ENCODE results near the gene MARCOL.

Gene MARCOL, protein sequence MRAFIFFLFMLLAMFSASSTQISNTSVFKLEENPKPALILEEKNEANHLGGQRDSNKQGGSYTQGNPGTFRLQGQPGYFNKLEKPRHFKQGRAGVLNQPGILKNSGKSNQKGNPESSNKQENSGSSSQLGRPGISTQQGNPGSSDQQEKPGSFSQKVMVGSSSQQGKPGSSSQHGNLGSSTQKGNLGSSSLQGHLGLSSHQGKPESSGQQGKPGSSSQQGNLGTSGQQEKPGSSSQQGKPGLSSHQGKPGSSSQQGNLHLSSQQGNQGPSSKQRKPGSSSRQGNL

DNA sequence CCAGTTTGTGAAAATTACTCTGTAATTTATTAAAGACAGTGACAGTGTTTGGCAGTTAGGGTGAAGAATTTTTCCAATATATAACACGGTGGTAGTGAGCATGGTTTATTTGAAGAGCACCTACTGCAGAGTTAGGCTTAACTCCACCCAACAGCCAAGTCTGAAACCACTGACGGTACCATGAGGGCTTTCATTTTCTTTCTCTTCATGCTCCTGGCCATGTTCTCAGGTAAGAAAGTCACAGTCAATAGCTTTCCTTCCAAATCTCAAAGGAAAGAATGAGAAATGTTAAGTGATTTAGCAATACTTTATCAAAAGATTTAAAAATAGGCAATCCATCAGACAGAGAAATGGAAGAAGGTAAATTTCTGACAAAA, at the start of gene MARCOL:
TSS of gene MARCOL (plus strand) at position 108 of the 377 bp plus-strand sequence. CDS start at position 181, 73 bp downstream.
- DNase-seq (ENCODE audit: low read depth in 3 of 3): no peak

- no peak for DNase-seq (ENCODE audit: low read depth in 3 of 3)
These were observed 47.3 kb upstream of the MARCOL start for GRCh38 chr5:148191010-148191409.

DNA sequence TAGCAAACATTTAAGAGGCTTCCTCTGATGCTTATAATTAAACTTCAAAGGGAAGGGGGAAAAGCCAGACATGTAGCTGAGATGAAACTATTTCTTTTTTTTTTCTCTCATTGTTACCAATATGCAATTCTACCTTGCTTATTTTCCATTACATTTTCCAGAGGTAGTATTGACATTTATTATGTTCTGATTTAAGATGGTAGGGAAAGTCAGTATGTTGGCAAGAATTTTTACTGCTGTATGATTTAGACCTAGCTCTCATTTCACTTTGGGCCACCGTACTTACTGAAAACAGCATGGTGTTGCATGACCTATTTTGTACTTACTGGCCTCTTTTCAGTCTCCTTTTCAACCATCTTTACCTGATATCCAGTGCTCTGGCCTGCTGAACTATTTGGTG, 45.1 kb upstream of the MARCOL start:
- no peak for DNase-seq (ENCODE audit: low read depth in 3 of 3)

DNA sequence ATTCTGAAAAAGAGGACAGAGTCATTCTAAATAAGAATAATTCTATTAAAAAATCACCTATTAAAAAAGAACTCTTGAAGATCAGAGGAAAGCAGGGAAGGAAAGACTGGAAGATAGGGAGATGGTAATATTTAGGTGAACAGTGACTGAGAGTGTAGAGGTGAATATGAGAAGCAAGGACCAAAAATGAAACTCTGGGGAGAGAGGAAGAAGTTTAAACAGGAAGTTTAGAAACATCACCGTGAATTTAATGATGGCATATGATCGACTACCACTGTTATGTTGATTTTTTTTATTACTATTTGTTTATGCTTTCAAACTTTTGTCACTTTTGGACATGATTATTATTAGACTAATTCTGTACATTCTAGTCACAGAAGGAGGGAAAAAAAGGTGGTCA, 37.2 kb upstream of the MARCOL start:
- no peak for DNase-seq (ENCODE audit: low read depth in 3 of 3)

DNA sequence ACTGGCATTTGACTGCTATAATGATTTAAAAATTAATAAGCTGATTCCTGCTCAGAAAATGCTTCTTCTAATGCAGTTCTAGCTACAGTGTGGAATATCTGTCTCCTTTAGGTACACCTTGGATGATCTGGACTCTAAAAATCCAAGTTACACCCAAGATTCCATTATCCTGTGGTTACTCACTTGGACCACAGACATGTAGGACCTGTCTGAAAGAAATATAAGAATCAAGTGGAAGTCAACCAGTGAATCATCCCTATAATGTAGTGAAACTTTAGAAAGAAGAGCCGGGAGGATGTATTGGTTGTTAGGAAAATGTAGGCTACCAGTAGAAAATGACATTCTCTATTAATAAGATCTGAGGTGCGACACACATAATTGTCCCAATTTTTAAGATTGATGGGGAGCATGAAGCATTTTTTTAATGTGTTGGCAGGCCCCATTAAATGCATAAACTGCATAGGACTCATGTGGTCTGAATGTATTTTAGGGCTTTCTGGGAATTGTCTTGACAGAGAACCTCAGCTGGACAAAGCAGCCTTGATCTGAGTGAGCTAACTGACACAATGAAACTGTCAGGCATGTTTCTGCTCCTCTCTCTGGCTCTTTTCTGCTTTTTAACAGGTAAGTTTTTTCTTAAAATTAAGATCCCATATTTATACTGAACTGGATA, 35.7 kb upstream of the MARCOL start, which contains the start of gene SPINK6:
TSS of gene SPINK6 (plus strand) at position 512 of the 673 bp plus-strand sequence. CDS start at position 567, 55 bp downstream.
- DNase-seq (ENCODE audit: low read depth in 3 of 3): no peak

GRCh38 chr5:148205044-148205806, 33.1 kb upstream of the MARCOL start:
- DNase-seq (ENCODE audit: low read depth in 3 of 3): no peak

DNA sequence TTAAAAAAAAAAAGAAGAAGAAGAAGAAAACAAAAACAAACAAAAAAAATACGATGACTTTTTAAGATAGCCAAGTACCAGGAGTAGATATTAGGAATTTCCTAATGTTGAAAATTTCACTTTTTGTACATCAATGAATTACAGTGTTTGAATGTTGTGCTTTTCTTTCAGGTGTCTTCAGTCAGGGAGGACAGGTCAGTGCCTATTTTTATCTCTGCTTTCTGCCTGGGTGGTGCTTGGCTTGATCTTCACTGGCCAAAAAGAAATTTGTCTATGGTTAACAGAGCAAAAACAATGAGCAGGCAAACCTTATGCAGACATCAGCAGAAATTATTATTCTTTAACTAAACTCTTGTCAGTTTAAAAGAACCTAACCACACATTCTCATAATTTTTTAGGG, 32.5 kb upstream of the MARCOL start:
- no peak for DNase-seq (ENCODE audit: low read depth in 3 of 3)

- DNase-seq (ENCODE audit: low read depth in 3 of 3): no peak
These were observed 31.7 kb upstream of the MARCOL start for GRCh38 chr5:148206620-148207019.

GRCh38 chr5:148208226-148208625, 30.1 kb upstream of the MARCOL start:
- no peak for DNase-seq (ENCODE audit: low read depth in 3 of 3)

- DNase-seq (ENCODE audit: low read depth in 3 of 3): no peak
These were observed 29.1 kb upstream of the MARCOL start for GRCh38 chr5:148209151-148209770.

- DNase-seq (ENCODE audit: low read depth in 3 of 3): no peak
These were observed 23.6 kb upstream of the MARCOL start for GRCh38 chr5:148214665-148215185.

DNA sequence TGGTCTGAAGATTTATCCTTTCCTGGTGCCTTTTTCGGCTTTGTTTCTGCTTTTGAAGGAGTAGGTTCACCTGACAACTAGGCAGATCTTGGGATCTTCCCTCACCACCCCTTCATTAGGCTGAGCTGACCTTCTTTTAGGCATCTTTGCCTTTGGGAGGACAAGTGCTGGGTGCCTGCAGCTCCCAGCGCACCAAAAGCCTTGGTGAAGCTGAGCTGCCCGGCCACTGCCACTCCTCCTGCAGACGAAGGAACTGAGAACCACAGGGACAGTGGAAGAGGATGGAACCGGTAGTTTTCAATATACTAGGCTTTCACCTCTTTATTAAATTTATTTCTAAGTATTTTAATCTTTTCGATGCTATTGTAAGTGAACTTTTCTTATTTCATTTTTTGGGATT, 16.8 kb upstream of the MARCOL start:
- no peak for DNase-seq (ENCODE audit: low read depth in 3 of 3)

DNA sequence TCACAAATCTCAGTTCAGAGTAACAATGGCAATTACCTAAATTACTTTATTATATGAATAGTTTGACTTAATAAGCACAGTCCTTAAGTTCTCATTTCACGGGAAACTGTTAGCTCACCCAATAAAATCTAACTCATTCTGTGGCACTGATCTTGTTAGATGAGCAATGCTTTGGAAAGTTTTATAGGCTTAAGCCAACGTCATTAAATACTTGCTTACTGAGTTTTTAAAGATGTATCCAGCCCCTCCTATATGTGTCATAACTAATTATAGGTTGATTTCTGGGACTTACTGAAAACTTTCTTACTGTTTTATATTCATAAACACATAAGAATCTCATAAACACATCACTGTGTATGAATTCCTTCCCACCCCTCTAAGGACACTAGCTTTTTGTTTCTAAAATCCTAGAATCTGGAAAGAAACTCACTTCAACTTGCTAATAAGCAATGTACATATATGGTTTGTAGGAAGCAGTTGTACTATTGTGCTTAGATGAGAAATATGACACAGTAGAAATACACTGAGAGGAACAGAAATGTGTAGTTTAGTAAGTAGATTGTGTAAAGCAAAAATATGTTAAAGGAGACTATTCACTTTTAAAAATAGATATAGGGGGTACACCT, 14.1 kb upstream of the MARCOL start:
- DNase-seq (ENCODE audit: low read depth in 3 of 3): no peak

DNA sequence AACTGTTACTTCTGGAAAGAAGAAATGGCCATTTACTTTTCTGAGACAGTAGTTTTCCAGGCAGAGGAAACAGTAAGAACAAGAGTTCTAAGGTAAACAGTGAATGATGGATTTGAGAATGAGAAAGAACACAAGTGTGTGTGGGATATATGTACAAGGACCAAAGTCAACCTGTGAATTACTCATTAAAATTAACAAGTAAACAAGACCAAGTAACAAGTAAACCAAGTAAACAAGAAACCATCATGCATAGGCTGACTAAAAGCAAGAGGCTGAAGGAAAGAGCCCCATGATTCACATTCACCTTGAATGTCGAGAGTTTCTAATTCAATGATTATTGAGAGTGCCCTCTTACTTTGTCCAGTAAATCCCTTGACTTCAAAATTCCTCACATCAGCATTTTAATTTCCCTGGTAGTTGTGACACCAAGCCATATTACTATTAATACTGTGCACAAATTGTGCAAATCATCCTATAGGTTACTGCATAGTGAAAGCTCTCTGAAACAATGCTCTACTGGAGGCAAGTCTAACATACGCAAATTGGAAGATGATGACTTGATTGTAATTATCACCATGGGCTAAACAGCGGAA, 9.8 kb upstream of the MARCOL start:
- no peak for DNase-seq (ENCODE audit: low read depth in 3 of 3)

DNA sequence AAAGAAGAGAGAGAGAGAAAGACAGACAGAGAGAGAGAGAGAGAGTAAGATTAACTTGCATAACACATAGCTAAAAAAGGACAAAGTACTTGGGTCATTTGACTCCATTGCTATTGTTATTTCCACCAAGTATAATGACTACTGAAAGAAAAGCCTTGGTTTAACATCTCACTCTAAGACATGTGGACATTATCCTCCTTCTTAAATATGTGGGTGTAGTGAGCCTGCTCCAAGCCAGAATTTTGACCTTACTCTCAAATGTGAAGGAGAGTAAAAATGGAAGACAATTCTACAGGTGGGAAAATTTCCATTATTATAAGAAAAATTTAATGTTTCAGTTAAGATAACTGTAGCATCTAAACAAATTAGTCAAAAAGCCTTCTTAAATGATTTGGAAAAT, 8.5 kb upstream of the MARCOL start:
- DNase-seq (ENCODE audit: low read depth in 3 of 3): no peak

- no peak for DNase-seq (ENCODE audit: low read depth in 3 of 3)
These were observed 8.1 kb upstream of the MARCOL start for GRCh38 chr5:148230240-148230639.

GRCh38 chr5:148237785-148238417, 424 bp upstream of the MARCOL start:
- no peak for DNase-seq (ENCODE audit: low read depth in 3 of 3)

- no peak for DNase-seq (ENCODE audit: low read depth in 3 of 3)
These were observed 10.6 kb downstream of the MARCOL start for GRCh38 chr5:148248894-148249293.

DNA sequence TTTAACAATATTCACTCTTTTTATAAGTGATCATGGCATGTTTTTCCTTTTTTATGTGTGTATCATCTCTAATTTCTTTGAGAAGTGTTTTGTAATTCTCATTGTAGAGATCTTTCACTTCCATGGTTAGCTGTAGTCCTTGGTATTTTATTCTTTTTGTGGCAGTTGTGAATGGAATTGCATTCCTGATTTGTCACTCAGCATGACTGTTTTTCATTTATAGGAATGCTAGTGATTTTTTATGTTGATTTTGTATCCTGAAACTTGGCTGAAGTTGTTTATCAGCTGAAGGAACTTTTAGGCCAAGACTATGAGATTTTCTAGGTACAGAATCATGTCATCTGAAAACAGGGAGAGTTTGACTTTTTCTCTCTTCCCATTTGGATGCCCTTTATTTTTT, 17.1 kb downstream of the MARCOL start:
- DNase-seq (ENCODE audit: low read depth in 3 of 3): no peak

DNA sequence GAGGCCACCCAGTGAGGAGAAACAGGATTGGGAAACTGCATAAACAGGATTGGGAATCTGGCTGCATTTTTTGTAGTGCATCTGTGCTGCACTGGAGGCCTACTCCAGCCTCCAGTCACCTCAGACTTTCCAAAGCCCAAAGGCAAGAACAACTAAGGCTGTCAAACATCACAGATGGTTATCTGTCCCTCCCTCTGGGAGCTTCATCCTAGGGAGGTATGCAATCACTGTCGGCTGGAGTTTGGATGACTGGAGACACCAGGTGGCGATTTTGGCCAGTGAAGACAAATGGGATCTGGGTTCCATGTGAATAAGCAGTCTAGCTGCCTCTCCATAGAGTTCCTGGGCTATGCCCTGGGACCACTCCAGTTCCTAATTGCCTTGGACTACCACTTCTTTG, 21.0 kb downstream of the MARCOL start:
- DNase-seq (ENCODE audit: low read depth in 3 of 3): no peak

DNA sequence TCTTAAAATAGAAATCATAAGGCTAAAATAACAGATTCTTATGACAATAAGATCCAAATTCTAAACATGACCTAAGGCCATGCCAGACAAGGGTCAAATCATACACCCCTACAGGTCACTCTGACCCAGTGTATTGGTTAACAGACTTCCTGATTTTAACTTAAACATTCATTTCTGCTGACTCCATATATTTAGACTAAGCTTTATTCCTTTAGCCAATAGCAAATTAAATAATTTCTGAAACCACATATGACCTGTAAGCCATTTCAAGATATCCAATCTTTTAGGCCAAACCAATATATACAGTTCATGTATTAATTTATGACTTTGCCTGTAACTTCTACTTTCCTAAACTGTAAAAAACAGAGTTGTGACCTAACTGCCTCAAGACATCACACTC, 22.9 kb downstream of the MARCOL start:
- no peak for DNase-seq (ENCODE audit: low read depth in 3 of 3)

Data from stimulated activated CD4-positive, alpha-beta T cell treated with anti-CD3 and anti-CD28 coated beads, TNF-alpha, amount 100 ng/mL, for 24 hours (primary cell).